ENCODE results near the gene ADK. TPM values are rescaled to one million over a fixed set of nuclear protein-coding genes. Genes with fewer than 3 reads are reported as not detected.
A peak's percentile ranks its signal among the peaks of the same experiment; 100 is the strongest.
"Not testable (repeated sequence)": the region's sequence is repeated elsewhere in the genome, so short reads cannot be mapped to it uniquely, and the experiment has no call there.

ADK gene
- total RNA-seq, 1 experiment from 2014 or later, result 33.6 TPM

GRCh38 chr10:74543276-74543675 is 392.3 kb downstream of the ADK start:
- no peak for DNase-seq (ENCODE audit: low read depth)

- DNase-seq (ENCODE audit: low read depth), result peak; percentile 19
These were observed 393.1 kb downstream of the ADK start for GRCh38 chr10:74544106-74544505.

GRCh38 chr10:74548676-74549075 is 397.7 kb downstream of the ADK start:
- DNase-seq (ENCODE audit: low read depth), result no peak

- no peak for DNase-seq (ENCODE audit: low read depth)
These were observed 405.2 kb downstream of the ADK start for GRCh38 chr10:74556072-74556705.

- no peak for DNase-seq (ENCODE audit: low read depth)
These were observed 406.1 kb downstream of the ADK start for GRCh38 chr10:74557098-74557497.

- no peak for DNase-seq (ENCODE audit: low read depth)
These were observed 407.4 kb downstream of the ADK start for GRCh38 chr10:74558403-74558802.

GRCh38 chr10:74558897-74559296 is 407.9 kb downstream of the ADK start:
- DNase-seq (ENCODE audit: low read depth), result no peak

- not testable (repeated sequence) for DNase-seq (ENCODE audit: low read depth)
These were observed 417.9 kb downstream of the ADK start for GRCh38 chr10:74568896-74569295.

GRCh38 chr10:74573497-74573896 is 422.5 kb downstream of the ADK start:
- DNase-seq (ENCODE audit: low read depth), result not testable (repeated sequence)

- no peak for DNase-seq (ENCODE audit: low read depth)
These were observed 424.2 kb downstream of the ADK start for GRCh38 chr10:74575191-74575720.

GRCh38 chr10:74575912-74576311 is 424.9 kb downstream of the ADK start:
- DNase-seq (ENCODE audit: low read depth), result no peak

GRCh38 chr10:74576586-74576985 is 425.6 kb downstream of the ADK start:
- DNase-seq (ENCODE audit: low read depth), result no peak

GRCh38 chr10:74580438-74580837 is 429.4 kb downstream of the ADK start:
- not testable (repeated sequence) for DNase-seq (ENCODE audit: low read depth)

GRCh38 chr10:74582566-74582965 is 431.5 kb downstream of the ADK start:
- no peak for DNase-seq (ENCODE audit: low read depth)

GRCh38 chr10:74585231-74586087 is 434.4 kb downstream of the ADK start:
- DNase-seq (ENCODE audit: low read depth), result peak; percentile 10

GRCh38 chr10:74586088-74586585 is 435.1 kb downstream of the ADK start:
- no peak for DNase-seq (ENCODE audit: low read depth)

GRCh38 chr10:74587109-74587854 is 436.3 kb downstream of the ADK start:
- DNase-seq (ENCODE audit: low read depth), result no peak

GRCh38 chr10:74589226-74589673 is 438.2 kb downstream of the ADK start:
- peak; percentile 93 for DNase-seq (ENCODE audit: low read depth)

- no peak for DNase-seq (ENCODE audit: low read depth)
These were observed 438.8 kb downstream of the ADK start for GRCh38 chr10:74589851-74590250.

GRCh38 chr10:74593470-74593869 is 442.4 kb downstream of the ADK start:
- peak; percentile 51 for DNase-seq (ENCODE audit: low read depth)

- DNase-seq (ENCODE audit: low read depth), result no peak
These were observed 445.7 kb downstream of the ADK start for GRCh38 chr10:74596713-74597112.

Data from LHCN-M2 (cell line).